ENCODE measurements around the gene ITIH6.
A peak's percentile ranks its signal among the peaks of the same experiment; 100 is the strongest.
"Not testable (repeated sequence)": the region's sequence is repeated elsewhere in the genome, so short reads cannot be mapped to it uniquely, and the experiment has no call there.

ITIH6 gene, protein sequence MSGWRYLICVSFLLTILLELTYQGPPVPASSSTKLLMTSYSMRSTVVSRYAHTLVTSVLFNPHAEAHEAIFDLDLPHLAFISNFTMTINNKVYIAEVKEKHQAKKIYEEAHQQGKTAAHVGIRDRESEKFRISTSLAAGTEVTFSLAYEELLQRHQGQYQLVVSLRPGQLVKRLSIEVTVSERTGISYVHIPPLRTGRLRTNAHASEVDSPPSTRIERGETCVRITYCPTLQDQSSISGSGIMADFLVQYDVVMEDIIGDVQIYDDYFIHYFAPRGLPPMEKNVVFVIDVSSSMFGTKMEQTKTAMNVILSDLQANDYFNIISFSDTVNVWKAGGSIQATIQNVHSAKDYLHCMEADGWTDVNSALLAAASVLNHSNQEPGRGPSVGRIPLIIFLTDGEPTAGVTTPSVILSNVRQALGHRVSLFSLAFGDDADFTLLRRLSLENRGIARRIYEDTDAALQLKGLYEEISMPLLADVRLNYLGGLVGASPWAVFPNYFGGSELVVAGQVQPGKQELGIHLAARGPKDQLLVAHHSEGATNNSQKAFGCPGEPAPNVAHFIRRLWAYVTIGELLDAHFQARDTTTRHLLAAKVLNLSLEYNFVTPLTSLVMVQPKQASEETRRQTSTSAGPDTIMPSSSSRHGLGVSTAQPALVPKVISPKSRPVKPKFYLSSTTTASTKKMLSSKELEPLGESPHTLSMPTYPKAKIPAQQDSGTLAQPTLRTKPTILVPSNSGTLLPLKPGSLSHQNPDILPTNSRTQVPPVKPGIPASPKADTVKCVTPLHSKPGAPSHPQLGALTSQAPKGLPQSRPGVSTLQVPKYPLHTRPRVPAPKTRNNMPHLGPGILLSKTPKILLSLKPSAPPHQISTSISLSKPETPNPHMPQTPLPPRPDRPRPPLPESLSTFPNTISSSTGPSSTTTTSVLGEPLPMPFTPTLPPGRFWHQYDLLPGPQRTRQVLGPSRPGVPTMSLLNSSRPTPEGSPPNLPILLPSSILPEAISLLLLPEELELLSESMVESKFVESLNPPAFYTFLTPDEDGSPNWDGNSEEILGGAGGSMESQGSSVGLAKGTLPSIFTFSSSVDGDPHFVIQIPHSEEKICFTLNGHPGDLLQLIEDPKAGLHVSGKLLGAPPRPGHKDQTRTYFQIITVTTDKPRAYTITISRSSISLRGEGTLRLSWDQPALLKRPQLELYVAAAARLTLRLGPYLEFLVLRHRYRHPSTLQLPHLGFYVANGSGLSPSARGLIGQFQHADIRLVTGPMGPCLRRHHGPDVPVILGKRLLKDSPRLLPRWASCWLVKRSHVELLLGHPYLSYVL

DNA sequence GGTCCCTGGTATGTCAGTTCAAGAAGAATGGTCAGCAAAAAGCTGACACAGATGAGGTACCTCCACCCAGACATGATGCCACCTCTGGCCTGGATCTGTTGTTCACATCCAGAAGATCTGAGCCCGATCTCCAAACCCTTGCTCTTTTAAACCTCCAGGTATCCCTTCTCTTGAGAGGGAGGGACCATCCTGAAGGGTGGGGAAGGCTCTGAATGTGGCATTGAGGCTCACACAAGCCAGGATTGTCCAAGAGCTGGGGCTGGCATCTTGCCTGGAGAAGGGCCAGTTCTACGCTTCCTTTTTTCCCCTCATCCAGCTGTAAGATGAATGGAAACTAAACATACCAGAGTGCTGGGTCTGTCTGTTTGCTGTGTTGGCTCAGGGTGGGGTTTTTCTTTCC is at the start of gene ITIH6:
ITIH6 (minus strand) TSS at position 119 of the 400 bp plus-strand sequence; CDS start at position 74, 45 bp downstream.
- DNase-seq (ENCODE audit: low read depth): no peak

DNA sequence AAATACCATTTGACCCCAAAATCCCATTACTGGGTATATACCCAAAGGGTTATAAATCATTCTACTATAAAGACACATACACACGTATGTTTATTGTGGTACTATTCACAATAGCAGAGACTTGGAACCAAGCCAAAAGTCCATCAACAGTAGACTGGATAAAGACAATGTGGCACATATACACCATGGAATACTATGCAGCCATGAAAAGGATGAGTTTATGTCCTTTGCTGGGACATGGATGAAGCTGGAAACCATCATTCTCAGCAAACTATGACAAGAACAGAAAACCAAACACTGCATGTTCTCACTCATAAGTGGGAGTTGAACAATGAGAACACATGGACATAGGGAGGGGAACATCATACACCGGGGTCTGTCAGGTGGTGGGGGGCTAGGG is 49.6 kb upstream of the ITIH6 start:
- DNase-seq (ENCODE audit: low read depth): not testable (repeated sequence)

DNA sequence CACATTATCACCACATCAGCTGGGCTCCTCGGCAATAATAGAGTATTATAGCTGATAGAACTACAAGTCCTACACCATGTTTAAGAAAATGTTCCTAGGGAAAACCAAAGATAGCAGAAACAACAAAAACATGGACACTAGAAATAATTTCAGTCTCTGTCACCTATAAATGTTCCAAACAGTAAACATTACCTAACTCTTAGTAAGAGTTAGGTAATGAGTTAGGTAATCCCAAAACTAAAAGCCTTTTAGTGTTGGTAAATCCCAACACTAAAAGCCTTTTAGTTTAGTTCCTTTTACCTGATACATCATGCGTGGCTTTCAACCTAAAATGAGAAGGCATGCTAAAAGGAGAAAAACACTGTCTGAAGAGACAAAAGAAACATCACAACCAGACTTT is 45.0 kb upstream of the ITIH6 start:
- DNase-seq (ENCODE audit: low read depth): no peak

DNA sequence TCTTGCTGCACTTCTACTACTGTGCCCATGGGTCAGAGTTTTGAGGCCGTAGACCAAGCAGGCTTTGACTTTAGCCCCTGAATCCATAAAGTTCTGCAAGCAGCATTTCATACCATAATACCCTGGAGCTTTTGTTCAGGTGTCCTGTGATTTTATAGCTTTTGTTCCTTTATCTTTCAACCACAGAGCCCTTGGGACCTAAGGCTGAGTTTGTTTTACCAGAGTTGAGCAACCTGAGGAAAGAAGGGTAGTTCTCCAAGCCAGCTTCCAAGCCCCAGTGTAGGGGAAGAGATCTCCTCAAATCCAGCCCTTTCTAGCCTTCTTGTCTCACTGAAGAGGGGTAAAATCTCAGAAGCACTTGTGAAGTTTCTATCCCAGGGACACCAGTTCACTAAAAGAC is 44.6 kb upstream of the ITIH6 start:
- no peak for DNase-seq (ENCODE audit: low read depth)

DNA sequence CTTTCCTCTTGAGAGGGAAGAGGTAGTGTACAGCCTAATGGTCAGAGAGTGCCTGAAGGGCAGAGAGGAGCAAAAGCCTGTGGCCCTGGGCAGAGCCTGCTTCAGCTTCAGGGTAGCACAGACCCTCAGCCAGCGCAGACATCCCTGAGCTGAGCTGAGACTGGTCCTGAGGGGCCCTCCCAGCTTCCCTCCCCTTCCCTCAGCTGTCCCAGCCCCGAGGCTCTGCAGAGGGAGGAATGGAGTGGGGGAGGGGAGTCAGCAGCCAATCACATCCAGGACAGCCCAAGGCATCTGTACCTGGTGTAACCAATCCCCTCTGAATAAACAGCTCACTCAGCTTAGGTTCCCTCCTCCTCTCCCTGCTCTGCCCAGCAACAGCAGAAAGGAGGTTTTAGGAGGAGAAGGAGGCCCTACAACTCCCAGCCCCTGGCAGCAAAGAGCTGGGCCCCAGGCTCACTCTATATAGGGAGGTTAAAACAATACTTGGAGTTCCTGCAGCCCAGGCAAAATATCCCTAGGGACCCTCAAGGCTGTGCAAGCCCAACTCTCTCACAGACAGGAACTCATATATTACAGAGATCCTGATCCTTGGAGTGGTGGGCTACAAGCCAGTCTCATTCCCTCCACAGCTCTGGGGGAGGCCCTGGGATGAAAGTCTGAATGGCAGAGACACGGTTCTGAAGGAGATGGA is 43.3 kb upstream of the ITIH6 start:
- DNase-seq (ENCODE audit: low read depth): not testable (repeated sequence)

DNA sequence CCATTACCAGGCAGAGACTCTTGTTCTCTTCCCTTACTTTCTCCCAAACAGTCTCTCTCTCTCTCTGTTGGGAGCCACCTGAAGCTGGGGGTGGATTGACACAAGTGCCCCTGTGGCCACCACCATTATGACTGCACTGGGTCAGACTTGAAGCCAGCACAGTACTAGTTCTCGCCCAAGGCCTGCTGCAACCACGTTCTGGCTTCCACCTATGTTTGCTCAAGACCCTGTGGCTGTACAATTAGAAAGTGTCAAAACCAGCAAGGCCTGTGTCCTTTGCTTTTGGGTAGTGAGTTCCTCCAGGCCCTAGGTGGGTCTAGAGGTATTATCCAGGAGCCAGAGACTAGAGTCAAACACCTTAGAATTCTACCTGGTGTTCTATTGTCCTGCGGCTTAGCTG is 40.5 kb upstream of the ITIH6 start:
- DNase-seq (ENCODE audit: low read depth): no peak

DNA sequence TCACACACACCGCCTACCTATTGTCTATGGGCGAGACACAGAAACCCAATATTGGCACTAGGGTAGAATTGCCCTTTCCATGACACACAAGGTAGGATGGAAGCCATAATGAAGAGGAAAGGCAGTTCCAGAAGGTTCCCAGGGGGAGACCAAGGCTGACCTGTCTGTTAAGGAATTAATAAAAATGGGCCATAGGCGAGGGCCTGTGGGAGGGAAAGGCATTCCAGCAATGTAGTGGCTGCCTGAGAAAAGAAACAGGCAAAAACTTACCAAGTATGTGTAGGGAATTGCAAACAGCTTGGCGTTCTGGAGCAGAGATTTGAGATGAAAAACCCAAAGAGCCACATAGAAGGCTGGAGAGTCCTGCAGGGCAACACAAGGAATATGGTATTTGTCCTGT is 28.5 kb upstream of the ITIH6 start:
- DNase-seq (ENCODE audit: low read depth): no peak

DNA sequence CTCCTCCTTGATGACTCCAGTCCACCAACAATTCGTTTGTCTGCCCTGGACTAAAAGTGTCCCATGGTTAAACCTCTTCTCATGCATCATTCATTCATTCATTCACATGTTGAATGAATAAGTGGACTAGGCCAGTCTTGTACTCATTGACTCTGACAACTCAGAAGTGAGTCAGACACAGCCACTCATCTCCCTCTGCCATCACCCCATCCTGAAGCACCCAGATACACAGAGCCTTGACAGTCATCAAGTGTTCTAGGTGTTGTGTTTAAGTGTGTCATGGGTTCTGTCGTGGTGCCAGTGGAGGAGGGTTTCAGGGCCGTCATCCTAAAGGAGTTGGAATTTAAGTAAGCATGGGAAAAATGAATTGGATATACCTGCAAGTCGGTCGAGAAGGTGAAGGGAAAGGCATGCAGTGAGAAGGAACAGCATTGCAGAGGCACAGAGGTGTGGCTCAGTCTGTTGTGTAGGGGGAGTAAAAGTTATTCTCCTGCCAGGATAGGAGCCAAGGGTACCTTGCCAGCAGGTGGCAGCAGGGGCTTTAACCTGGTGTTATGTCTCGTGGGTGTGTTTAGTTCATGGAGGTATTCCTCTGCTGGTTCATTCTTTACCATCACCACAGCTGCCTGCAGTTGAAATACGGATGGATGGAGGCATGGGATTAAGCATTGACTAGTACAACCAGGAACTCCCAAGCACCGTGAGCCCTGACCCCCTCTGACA is 27.8 kb upstream of the ITIH6 start:
- no peak for DNase-seq (ENCODE audit: low read depth)

DNA sequence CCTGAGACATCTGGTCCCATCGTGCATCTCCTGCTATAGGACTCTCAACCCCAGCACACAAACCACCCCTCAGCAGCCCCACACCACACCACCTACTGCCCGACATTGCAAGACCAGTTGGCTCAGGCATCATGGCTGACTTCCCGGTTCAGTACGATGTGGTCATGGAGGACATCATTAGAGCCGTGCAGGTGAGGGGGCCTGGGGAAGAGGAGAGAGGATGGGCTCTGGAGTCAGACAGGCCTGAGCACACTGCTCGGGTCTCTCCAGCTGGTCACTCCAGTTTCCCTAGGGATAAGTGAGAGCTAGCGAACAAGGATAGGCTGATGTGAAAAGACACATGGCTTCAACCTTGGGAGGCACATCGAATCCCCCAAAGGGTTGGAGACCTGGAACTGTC is 26.7 kb upstream of the ITIH6 start:
- DNase-seq (ENCODE audit: low read depth): no peak

DNA sequence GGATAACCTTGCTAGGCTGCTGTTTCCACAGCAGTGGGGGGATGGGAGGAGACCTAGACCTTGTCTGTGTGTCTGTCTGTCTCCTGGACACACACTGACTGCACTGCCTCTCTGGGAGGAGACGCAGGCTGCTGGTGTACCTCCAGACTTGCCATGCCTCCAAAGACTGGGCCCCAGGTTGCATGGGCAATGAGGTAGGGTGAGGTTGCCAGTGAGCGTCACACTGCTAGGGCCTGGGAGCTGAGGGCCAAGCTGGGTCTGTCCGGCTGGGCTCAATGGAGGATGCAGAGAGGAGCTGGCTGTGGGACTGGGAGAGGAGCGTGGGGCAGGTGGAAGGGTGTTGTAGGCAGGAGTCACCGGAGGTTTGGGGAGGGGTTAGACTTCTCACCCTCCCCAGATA is 26.1 kb upstream of the ITIH6 start:
- DNase-seq (ENCODE audit: low read depth): no peak

DNA sequence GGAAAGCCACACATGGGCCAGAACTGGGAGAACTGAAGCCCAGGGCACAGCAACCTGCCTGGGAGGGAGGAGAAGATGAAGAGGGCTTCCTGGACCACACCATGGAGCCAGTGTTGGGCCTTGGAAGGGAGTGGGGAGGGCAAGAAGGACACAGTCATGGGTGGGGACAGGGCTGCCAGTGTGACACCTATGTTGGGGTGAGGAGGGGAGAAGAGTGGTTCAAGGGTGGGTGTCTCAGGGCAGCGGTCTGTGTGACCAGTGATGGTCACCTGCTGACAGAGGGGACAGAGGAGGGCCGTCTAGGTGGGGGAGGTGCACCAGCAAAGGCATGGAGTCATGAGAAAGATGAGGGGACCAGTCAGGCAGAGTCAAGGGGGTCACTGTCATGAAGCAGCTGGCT is 23.3 kb upstream of the ITIH6 start:
- DNase-seq (ENCODE audit: low read depth): no peak

DNA sequence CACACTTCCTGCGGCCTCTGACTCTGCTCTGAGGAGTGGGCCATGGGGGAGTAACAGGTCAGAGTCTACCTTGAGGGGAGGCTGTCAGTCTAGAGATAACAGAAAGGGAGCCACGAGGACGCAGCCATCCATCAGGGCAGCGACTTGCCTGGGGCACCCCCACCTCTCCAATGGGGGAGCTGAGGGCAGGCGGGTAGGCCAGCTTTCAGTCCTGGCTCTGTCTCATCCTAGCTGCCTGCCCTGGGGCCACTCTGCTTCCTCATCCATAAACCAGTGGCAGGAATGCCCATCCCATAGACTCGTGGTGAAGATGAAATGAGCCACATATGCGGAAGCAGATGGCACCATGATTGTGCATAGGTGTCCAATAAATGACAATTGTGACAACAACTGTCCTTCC is 22.7 kb upstream of the ITIH6 start:
- DNase-seq (ENCODE audit: low read depth): no peak

DNA sequence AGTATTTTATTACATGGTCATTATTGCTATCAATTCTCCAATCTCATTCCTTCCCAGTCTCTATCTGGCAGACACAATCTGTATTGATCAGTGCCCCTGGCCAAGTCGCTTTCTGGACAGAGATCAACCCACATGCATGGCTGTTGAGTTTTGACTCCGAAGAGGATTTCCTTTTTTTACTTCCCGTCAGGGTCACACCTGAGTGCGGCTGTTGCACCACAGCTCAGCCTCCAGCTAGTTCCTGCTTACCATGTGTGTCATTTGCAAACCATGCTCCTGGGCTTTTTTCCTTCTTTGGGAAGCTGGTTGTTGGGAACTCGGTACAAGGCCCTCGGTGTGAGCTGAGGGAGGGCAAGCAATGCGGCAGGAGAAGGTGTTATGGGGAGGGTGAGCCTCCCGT is 21.1 kb upstream of the ITIH6 start:
- no peak for DNase-seq (ENCODE audit: low read depth)

DNA sequence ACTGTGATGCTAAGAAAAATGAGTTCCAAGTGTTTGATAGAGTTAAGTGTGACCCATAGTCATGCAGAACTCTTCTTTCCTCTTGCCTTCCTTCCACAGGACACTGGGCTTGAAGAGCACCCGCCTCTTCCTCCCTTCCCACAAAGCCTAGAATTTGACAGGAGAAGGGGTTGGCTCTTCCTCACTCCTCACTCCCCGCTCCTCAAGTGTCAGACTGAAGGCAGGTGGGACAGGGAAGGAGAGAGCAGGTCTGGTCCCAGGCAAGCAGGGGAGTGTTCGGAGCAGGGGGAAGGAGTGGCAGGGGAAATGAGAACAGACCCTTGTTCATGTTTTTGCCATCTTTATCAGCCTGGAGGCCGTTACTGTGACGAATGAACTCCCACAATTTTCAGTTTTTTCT is 20.2 kb upstream of the ITIH6 start:
- no peak for DNase-seq (ENCODE audit: low read depth)

DNA sequence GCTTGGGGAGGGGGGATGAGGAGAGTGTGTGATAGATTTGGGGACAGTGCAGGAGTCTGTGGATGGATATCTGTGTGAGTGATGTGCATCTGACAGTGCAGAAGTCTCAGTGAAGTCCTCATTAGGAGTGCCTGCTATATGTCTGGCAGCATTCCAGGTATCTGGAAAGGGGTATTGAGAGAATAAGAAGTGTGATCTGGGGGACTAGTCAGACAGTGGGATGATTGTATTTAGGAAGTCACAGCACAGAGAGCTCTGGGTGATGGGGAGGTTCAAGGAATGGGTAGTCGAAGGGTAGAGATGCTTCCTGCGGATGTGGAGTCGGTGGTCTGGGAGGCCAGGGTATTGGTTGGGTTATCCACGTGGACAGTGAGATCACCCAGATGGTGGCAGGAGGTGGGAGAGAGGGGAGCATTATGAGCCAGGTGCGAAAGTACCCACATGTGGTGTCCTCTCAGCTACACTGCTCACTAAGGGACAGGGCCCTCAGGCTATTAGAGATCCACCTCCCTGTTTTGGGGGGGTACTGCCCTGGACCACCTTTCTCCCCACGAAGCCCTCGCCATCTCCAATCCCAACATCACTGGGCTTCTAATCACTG is 19.3 kb upstream of the ITIH6 start:
- no peak for DNase-seq (ENCODE audit: low read depth)

DNA sequence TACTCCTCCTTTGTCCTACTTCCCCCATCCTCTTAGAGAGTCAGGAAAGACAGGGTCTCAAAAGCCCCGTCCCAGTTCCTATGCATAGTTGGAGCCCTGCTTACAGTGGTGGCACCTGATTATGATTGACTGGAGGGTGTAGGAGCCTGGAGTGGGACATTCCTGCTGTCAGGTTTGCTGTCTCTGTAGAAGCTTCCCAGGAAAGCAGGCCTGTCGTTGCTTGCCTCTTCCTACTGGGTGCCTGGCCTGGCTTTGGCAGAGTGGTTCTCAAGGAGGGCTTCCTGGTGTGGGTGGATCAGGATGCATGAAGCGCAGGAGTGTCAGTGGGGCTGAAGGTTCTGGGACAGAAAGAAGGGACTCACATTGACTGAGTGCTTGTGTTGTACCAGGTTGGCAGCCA is 14.3 kb upstream of the ITIH6 start:
- no peak for DNase-seq (ENCODE audit: low read depth)

DNA sequence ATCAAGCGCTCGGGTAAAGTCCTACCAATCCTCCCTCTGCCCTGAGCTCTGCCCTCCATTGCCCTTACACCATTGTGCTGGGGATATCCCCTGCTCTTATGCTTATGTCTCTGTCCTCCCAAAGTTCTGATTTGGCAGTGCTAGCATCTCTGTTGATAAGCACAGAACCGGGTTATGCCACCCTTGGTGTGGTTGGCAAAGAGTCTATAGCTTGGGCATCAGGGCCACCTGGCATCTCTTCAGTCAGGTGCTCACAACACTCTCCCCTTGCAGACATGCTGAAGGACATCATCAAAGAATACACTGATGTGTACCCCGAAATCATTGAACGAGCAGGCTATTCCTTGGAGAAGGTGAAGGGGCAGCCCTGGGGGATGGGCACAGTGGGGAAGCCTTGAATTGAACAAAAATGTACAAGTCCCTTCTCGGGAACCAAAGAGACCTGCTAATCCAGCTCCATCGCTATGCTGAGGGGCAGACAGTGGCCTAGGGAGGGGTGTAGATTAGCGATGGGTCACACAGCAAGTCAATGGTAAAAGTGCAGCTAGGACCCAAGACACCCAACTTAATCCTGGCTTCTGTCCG is 13.3 kb upstream of the ITIH6 start:
- no peak for DNase-seq (ENCODE audit: low read depth)

DNA sequence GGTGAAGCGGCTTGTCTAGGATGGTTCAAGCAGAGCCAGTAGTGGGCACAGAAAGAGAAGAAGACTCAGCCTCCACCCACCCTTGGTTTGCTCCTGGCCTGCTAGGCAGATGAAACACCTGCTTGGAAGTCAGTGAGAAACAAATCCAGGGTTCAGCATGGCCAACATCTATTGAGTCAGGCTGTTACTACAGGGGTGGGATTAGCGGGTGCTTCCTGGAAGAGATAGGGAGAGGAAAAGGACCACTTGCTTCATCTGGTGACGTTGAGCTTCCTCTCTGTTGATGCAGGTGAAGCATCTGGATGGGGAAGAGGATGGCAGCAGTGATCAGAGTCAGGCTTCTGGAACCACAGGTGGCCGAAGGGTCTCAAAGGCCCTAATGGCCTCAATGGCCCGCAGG is 12.5 kb upstream of the ITIH6 start:
- DNase-seq (ENCODE audit: low read depth): no peak

DNA sequence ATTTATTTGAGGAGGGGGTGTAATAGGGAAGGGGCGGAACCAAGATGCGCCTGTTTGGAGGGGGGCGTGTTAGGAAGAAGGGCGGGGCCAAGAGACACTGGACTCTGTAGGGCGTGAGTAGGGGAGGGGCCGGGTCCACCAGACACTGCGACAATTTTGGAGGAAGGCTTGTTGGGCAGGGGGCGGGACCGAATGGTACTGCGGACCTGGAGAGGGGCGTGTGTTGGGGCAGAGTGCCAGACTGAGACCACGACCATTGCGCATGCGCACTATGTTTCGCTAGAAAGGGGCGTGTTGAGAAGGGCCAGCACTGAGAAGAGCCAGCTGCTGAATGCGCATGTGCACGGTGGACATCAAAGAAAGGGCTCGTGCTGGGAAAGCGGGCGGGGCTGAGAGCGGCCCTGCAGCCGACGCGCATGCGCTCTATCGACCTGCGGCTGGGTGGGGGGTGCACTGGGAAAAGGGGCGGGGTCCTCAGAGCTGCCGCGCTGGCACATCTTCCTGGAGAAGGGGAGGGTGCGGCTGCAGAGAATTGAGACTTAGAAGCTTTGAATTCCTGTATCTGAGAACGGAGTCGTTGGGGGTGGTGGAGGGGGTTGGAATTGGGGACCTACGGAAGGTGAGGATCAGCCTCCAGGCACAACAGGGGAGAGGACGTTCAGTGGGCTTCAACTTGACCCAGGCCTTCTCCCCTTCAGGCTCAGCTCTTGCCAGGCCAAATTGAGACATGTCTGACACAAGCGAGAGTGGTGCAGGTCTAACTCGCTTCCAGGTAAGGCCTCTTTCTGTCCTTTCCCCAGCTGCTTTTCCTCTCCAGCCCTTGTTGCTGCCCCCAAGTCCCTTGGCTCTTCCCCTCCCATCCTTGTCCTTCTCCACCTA is 10.8 kb upstream of the ITIH6 start:
- peak; percentile 87 for DNase-seq (ENCODE audit: low read depth)

Measured in amniotic epithelial cell (primary cell).